Measurements from ENCODE around the gene C6orf89.

GRCh38 chr6:36976931-36977330 is 91.2 kb downstream of the C6orf89 start:
- TF ChIP-seq CTCF (IDR thresholded peaks at IDR 0.05; ENCODE audit: low read length) (no peak), EZH2 (IDR thresholded peaks at IDR 0.05; ENCODE audit: borderline replicate concordance, low read length) (no peak)

Data from OCI-LY1 (cell line).